Testis (tissue), 2 donors: ENCODE data around the gene MEI4.

ENCODE experiments used
- CTCF ChIP-seq, 3 experiments: fragments of 450-650 bp in 2 of 3; fragments of 200-600 bp in 1 of 3; sonication (generic) in 1 of 3; IDR thresholded peaks; one replicate each; pipeline ENCODE4 v1.5.1; 2016 to 2019; ENCODE audit warnings: antibody characterized with exemption in 3 of 3, mild to moderate bottlenecking in 2 of 3, moderate library complexity in 1 of 3
- POLR2A ChIP-seq: fragments of 450-650 bp; IDR thresholded peaks from one replicate; pipeline ENCODE4 v1.6.1; 2017; ENCODE audit warnings: antibody characterized with exemption, mild to moderate bottlenecking, moderate library complexity

GRCh38 chr6:77644102-77644705 lies 8.6 kb upstream of the MEI4 start:
- TF ChIP-seq CTCF (IDR thresholded peaks at IDR 0.05) (no peak), POLR2A (no peak)
